ENCODE data around the gene LANCL2.
"Not testable (repeated sequence)": the region's sequence is repeated elsewhere in the genome, so short reads cannot be mapped to it uniquely, and the experiment has no call there.

LANCL2 gene

GRCh38 chr7:55409482-55410225 lies 44.5 kb downstream of the LANCL2 start:
- DNase-seq: peak; percentile 37

- DNase-seq: no peak
These were observed 45.6 kb downstream of the LANCL2 start for GRCh38 chr7:55410667-55411239.

DNA sequence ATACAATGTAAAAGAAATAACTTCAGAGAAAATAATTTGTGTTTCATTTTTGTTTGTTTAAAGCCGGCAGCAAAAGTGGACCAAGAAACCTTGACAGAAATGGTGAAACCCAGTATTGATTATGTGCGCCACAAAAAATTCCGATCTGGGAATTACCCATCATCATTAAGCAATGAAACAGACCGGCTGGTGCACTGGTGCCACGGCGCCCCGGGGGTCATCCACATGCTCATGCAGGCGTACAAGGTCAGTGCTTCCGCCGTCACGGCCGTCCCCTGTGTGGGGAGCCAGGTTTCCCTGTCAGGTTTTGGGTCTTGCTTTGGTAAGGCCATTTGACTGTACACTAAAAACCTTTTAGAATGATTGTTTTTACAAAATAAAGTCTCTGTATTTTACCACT lies 46.7 kb downstream of the LANCL2 start:
- no peak for DNase-seq

DNA sequence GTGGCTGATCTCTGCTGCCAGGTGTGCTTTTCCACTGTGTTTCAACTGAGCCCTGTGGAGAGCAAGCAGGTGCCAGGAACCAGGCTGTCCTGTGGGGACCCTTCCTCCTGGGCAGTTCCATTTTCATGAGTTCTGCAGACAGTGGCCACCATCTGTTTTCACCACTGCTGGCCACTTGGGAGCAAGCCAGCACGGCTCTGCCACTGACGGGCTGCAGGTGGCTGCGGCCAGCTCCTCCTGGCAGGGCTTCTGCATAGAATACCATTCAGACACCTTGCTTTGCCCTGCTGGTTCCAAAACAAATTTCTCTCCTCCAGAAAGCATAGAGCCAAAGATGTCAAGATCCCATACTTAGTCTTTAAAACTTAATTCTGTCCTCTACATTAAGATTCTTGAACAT lies 48.3 kb downstream of the LANCL2 start:
- no peak for DNase-seq

GRCh38 chr7:55415173-55415778 lies 50.1 kb downstream of the LANCL2 start:
- DNase-seq: peak; percentile 59

- not testable (repeated sequence) for DNase-seq
These were observed 52.3 kb downstream of the LANCL2 start for GRCh38 chr7:55417456-55417855.

GRCh38 chr7:55420530-55420929 lies 55.4 kb downstream of the LANCL2 start:
- no peak for DNase-seq

DNA sequence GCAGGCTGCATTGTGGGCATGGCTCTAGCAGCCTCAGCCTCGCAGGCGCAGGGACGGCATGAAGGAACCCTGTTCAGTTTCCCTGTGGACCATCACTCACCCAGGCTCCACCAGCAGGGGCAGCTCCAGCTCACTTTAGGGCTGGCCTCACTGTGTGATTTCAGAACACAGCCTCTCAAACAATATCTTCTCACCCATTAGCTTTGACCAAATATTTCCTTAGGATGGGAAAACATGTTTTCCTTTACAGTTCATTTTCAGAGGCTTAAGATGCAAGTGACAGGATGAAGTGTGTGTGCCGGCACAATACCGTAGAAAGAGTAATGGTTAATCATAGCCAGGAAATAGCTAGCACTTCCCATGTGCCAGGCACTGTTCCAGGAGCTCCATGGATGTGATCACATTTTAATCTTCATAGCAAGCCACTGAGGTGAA lies 58.2 kb downstream of the LANCL2 start:
- no peak for DNase-seq

GRCh38 chr7:55423891-55424290 lies 58.8 kb downstream of the LANCL2 start:
- DNase-seq: no peak

DNA sequence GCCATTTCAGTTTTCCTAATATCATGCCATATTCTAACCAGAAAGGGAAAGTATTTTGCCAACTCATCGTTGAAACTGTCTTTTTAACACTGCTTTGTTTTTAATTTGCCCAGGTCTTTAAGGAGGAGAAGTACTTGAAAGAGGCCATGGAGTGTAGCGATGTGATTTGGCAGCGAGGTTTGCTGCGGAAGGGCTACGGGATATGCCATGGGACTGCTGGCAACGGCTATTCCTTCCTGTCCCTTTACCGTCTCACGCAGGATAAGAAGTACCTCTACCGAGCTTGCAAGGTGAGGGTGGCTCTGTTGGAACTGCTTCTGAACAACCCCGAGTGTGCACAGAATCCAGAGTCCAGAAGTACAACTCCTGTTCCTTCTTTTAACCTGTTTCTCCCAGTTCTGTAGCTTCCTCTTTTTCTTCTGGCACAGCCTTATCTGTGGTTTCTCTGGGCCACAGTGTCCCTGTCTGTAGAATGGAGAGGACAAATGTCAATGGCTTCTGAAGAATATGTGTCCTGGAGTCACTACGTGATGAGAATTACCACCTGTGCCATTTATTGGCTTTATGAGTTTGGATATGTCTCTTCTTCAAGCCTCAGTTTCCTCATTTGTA lies 60.1 kb downstream of the LANCL2 start:
- DNase-seq: no peak

GRCh38 chr7:55426676-55427075 lies 61.5 kb downstream of the LANCL2 start:
- no peak for DNase-seq

GRCh38 chr7:55427342-55427741 lies 62.2 kb downstream of the LANCL2 start:
- no peak for DNase-seq

DNA sequence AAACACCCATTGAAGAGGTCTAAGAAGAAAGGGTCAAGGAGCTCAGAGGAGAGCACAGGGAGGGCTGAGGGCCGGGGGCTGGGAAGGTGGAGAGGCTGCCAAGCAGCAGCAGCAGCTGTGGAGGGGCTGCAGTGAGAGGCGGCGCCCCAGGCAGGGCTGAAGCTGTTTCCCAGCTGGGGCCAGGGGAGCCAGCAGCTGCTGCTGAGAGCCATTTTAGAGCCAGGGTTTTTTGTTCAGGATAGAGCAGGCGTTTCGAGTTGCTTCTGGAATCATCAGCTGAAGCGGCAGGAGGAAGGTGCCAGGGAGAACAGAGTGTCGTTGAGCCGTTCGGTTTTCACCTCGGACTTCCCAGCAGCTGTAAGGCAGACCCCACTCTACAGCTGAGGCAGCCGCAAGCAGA lies 62.7 kb downstream of the LANCL2 start:
- DNase-seq: no peak

DNA sequence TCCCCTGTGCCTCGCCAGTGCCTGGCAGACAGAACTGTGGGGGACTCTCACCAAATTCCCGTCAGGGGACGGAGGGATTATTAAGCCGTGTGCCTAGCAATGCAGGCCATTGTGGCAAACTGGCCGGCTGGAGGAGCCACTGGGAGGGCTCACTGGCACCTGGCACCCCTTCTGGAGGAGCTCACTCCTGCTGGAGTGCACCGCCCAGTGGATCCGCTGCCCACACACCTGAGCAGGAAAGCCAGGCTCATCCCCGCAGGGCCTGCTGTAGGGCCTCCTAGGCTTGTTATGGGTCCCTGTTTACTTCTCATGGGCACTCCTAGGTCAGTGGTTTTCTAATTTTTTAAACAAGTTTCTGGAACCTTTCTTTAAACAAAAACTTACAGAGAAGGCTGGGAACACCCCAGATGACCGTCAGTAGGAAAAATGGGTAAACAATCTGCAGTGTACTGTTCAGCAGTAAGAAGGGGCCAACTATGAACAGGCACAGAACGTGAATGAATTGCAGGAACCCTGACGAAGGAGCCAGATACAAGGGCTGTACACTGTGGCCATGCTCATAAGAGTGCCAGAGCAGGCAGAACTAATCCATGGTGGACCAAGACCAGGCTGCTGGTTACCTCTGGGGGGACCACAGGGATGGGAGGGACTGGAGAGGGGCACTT lies 64.8 kb downstream of the LANCL2 start:
- DNase-seq: no peak

GRCh38 chr7:55431898-55432297 lies 66.8 kb downstream of the LANCL2 start:
- DNase-seq: no peak

DNA sequence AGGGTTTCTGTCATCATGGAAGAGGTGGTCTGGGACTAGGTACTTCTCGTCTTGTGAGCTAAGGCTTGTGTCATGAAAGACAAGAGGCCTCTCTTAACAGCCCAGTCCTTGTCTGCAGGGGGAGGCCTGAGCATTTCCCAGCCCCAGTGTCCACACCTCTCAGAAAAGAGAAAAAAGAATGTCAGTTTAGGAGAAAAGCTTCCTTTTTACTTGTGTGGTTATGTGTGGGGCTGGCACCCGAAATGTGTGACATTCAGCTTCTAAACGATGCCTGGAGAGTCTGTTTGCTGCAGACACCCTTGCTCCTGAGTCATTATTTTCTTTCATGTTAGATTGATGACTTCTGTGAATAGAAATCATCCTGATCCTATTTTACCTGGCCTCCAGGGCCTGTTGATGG lies 67.4 kb downstream of the LANCL2 start:
- DNase-seq: no peak

- peak; percentile 30 for DNase-seq
These were observed 68.0 kb downstream of the LANCL2 start for GRCh38 chr7:55432939-55433784.

DNA sequence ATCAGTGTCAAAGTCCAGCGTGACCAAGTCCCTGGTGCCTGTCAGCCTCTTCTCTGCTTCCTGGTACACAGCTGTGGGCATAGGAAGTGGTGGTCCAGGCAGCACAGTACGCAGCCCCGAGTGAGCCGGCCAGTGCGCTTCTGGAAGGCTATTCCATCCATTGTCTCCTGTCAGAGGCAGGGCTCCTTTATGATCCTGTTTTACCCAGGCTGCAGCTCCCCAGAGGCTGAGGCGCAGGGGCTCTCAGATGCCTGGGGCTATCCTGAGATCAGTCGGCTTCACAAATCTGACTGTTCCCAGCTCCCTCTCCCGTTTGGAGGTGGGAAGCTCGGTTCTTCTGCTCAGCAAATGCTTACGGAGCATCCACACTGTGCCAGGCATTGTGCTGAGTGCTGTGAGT lies 70.3 kb downstream of the LANCL2 start:
- DNase-seq: no peak

- DNase-seq: no peak
These were observed 71.3 kb downstream of the LANCL2 start for GRCh38 chr7:55436457-55436856.

GRCh38 chr7:55437375-55437774 lies 72.2 kb downstream of the LANCL2 start:
- no peak for DNase-seq

GRCh38 chr7:55438085-55438756 lies 73.1 kb downstream of the LANCL2 start:
- DNase-seq: peak; percentile 81

All from NCI-H2029 treated with DMSO at 0.1 percent for 48 hours (cell line).